ENCODE results near the gene EGFL6.

Gene EGFL6

GRCh38 chrX:13655674-13656073, 86.3 kb downstream of the EGFL6 start:
- TF ChIP-seq, protein P1, sequence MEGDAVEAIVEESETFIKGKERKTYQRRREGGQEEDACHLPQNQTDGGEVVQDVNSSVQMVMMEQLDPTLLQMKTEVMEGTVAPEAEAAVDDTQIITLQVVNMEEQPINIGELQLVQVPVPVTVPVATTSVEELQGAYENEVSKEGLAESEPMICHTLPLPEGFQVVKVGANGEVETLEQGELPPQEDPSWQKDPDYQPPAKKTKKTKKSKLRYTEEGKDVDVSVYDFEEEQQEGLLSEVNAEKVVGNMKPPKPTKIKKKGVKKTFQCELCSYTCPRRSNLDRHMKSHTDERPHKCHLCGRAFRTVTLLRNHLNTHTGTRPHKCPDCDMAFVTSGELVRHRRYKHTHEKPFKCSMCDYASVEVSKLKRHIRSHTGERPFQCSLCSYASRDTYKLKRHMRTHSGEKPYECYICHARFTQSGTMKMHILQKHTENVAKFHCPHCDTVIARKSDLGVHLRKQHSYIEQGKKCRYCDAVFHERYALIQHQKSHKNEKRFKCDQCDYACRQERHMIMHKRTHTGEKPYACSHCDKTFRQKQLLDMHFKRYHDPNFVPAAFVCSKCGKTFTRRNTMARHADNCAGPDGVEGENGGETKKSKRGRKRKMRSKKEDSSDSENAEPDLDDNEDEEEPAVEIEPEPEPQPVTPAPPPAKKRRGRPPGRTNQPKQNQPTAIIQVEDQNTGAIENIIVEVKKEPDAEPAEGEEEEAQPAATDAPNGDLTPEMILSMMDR (IDR thresholded peaks at IDR 0.05; ENCODE audit: low read depth, low read length, missing control alignments): no peak
- no peaks in the 10 kb centered on the region for H3K27me3 ChIP-seq (replicated peaks)
- H3K27ac ChIP-seq: no peak overlapping the region
- in situ Hi-C loops (cut with HindIII; ENCODE audit: low pct_ligation_motif_present, low sequenced_read_pairs): no loop called here
- H3K36me3 ChIP-seq (replicated peaks): no peaks in the 10 kb centered on the region
- H3K4me3 ChIP-seq (ENCODE audit: low read depth, low read length): no peak overlapping the region
- no peak for DNase-seq

DNA sequence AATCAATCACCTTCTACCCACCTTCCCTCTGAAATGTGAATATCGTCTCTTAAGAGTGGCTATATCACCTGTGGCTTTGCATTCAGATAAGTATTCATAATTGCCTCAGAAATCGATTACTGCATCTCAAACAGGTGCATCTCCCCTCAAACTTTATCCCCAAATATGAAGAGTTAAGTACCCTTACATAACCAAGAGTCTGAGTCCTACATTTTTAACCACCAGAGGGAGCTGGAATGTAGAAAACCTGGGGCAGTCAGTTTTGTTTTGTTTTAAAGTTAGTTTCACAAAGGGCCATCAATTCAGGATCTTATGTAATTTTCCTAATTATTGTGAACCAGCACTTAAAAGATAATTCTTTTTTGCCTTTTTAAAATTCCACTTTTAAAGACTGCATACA, 89.2 kb downstream of the EGFL6 start:
- in situ Hi-C loops (cut with HindIII; ENCODE audit: low pct_ligation_motif_present, low sequenced_read_pairs): no loop called here
- peak overlapping the region; percentile 46 for H3K27ac ChIP-seq
- H3K36me3 ChIP-seq (replicated peaks): no peaks in the 10 kb centered on the region
- H3K27me3 ChIP-seq (replicated peaks): no peaks in the 10 kb centered on the region
- H3K4me3 ChIP-seq (ENCODE audit: low read depth, low read length): no peak overlapping the region
- TF ChIP-seq, protein P1 (IDR thresholded peaks at IDR 0.05; ENCODE audit: low read depth, low read length, missing control alignments): peak; percentile 62
- DNase-seq: peak; percentile 23

GRCh38 chrX:13659063-13659462, 89.7 kb downstream of the EGFL6 start:
- H3K36me3 ChIP-seq (replicated peaks): no peaks in the 10 kb centered on the region
- peak overlapping the region; percentile 46 for H3K27ac ChIP-seq
- peak; percentile 19 for DNase-seq
- H3K27me3 ChIP-seq (replicated peaks): no peaks in the 10 kb centered on the region
- H3K4me3 ChIP-seq (ENCODE audit: low read depth, low read length): no peak overlapping the region
- in situ Hi-C loops (cut with HindIII; ENCODE audit: low pct_ligation_motif_present, low sequenced_read_pairs): no loop called here
- TF ChIP-seq, protein P1 (IDR thresholded peaks at IDR 0.05; ENCODE audit: low read depth, low read length, missing control alignments): no peak

DNA sequence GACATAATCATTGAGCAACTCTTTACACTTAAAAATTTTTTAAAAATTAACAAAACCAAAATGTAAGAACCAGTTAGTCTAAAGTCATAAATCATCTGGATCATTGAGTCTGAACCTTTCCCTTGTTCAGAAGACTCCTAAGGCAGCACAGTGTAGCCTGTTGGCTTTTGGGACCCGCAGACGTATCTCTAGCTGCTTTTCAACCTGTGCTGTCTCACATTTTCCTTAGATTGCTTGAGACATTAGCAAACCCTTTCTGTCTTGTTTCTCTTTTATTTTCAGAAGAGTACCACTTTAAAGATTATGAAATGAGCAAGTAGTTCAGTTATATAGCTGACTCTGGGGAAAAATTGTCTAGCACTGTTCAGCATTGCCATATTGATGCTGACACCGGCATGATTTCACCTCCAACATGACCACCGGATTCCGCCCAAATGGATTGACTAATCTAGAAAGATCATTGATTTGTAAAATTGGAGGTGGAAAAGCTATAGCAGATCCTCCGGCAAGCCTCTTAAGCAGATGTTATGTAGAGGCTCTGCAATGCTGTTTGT, 92.4 kb downstream of the EGFL6 start:
- no peak for DNase-seq
- H3K27ac ChIP-seq: no peak overlapping the region
- no peak overlapping the region for H3K4me3 ChIP-seq (ENCODE audit: low read depth, low read length)
- no peaks in the 10 kb centered on the region for H3K36me3 ChIP-seq (replicated peaks)
- in situ Hi-C loops (cut with HindIII; ENCODE audit: low pct_ligation_motif_present, low sequenced_read_pairs): no loop called here
- H3K27me3 ChIP-seq (replicated peaks): no peaks in the 10 kb centered on the region
- TF ChIP-seq, protein P1 (IDR thresholded peaks at IDR 0.05; ENCODE audit: low read depth, low read length, missing control alignments): no peak

DNA sequence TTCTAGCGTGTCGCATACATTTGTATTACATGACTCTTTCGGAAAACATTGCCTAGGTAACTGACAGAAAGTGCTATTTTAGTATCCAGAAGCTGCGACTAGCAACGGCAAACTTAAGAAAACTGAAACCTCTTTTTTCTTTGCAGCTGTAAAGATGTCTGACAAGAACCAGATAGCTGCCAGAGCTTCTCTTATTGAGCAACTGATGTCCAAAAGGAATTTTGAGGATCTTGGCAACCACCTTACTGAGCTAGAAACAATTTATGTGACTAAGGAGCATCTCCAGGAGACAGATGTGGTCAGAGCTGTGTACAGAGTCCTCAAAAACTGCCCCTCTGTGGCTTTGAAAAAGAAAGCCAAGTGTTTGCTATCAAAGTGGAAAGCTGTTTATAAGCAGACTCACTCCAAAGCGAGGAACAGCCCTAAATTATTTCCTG, 93.0 kb downstream of the EGFL6 start:
- no peaks in the 10 kb centered on the region for H3K27me3 ChIP-seq (replicated peaks)
- no peak for DNase-seq
- no peak overlapping the region for H3K27ac ChIP-seq
- no peaks in the 10 kb centered on the region for H3K36me3 ChIP-seq (replicated peaks)
- in situ Hi-C loops (cut with HindIII; ENCODE audit: low pct_ligation_motif_present, low sequenced_read_pairs): no loop called here
- no peak overlapping the region for H3K4me3 ChIP-seq (ENCODE audit: low read depth, low read length)
- TF ChIP-seq, protein P1 (IDR thresholded peaks at IDR 0.05; ENCODE audit: low read depth, low read length, missing control alignments): no peak

GRCh38 chrX:13664020-13664419, 94.6 kb downstream of the EGFL6 start:
- H3K27me3 ChIP-seq (replicated peaks): no peaks in the 10 kb centered on the region
- DNase-seq: no peak

More at GRCh38 chrX:13664020-13664419, 94.6 kb downstream of the EGFL6 start:
- in situ Hi-C loops (cut with HindIII; ENCODE audit: low pct_ligation_motif_present, low sequenced_read_pairs): no loop called here
- H3K27ac ChIP-seq: no peak overlapping the region
- no peak overlapping the region for H3K4me3 ChIP-seq (ENCODE audit: low read depth, low read length)
- H3K36me3 ChIP-seq (replicated peaks): no peaks in the 10 kb centered on the region
- TF ChIP-seq, protein P1 (IDR thresholded peaks at IDR 0.05; ENCODE audit: low read depth, low read length, missing control alignments): no peak
